NB4 (cell line): ENCODE data around the gene HRG.

ENCODE experiments used
- DNase-seq: peaks from one replicate; pipeline ENCODE4 v3.0.0; 2010; ENCODE audit warnings: low read depth
- H3K4me3 ChIP-seq: one replicate; pipeline ENCODE4 v1.5.1; 2011; ENCODE audit warnings: mild to moderate bottlenecking, low read depth, low read length, moderate library complexity
- CTCF ChIP-seq: IDR thresholded peaks from one replicate; pipeline ENCODE4 v1.5.1; 2012; ENCODE audit warnings: low read depth, low read length
- MAX ChIP-seq: IDR thresholded peaks from 2 replicates; pipeline ENCODE4 v1.6.1; 2011; ENCODE audit warnings: low read depth, low read length
- MYC ChIP-seq: IDR thresholded peaks from 2 replicates; pipeline ENCODE4 v1.6.1; 2011; ENCODE audit warnings: low read depth, low read length
- POLR2A ChIP-seq: IDR thresholded peaks from 2 replicates; pipeline ENCODE4 v1.6.1; 2011; ENCODE audit warnings: mild to moderate bottlenecking; ENCODE audit not compliant: insufficient read length; ENCODE audit errors: extremely low read depth

HRG gene

GRCh38 chr3:186640473-186640818 is 25.4 kb upstream of the HRG start:
- no peak for DNase-seq
- TF ChIP-seq POLR2A (no peak), MAX (no peak)
- no peak overlapping the region for H3K4me3 ChIP-seq

DNA sequence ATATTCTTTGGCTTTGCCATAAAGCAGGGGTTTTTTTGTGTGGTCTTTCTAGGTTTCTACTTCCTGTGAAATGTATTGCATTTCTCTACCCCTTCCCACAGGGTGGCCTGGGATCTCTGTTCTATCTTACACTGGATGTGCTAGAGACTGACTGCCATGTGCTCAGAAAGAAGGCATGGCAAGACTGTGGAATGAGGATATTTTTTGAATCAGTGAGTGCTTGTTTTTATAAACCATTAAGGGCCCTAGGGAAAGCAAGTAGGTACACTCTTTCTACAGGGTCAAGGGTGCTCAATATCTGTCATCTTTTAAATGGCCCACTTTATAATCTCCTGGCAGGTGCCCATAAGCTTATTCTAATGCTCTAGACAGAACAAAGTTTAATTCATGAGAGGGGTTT is 24.9 kb upstream of the HRG start:
- no peak overlapping the region for H3K4me3 ChIP-seq
- TF ChIP-seq CTCF (no peak), MYC (no peak), MAX (no peak), POLR2A (no peak)
- no peak for DNase-seq

DNA sequence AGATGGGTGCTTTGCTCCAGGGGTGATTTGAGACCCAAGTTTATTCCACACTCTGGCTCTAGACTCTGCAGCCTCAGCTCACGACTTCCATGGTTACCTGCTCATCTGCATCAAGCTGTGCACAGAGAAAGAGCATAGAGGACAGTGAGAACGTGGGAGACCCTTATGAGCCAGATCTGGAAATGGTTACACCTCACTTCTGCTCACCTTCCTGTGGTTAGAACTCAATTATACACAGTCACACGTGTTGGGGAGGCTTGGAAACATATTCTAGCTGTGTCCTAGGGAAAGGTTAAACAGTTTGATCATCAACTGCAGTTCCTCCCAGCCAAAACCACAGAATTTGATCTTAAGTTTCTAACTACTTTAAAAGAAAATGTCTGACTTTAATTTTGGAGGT is 23.8 kb upstream of the HRG start:
- DNase-seq, result no peak
- H3K4me3 ChIP-seq, result no peak overlapping the region
- TF ChIP-seq MYC, result no peak
- no peak for TF ChIP-seq CTCF
- no peak for TF ChIP-seq POLR2A
- no peak for TF ChIP-seq MAX

GRCh38 chr3:186643493-186643892 is 22.3 kb upstream of the HRG start:
- DNase-seq, result no peak
- no peak overlapping the region for H3K4me3 ChIP-seq
- TF ChIP-seq MAX, result no peak
- TF ChIP-seq MYC, result no peak
- no peak for TF ChIP-seq CTCF
- TF ChIP-seq POLR2A, result no peak

DNA sequence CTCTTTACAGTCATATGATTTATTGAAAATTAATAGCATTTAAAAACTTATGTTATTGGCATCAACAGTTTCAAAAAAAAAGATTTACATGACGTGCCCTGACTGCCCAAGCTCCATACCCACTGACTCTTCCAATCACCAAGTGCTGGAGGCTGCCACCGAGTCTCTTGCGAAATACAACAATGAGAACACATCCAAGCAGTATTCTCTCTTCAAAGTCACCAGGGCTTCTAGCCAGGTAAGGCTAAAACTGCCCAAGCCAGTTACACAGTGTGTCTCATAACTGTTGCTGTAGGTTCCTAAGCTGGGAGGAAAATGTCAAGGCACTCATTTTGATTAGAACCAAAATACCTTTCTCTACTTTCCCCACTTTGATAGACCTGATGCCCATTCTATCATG is 21.1 kb upstream of the HRG start:
- DNase-seq, result no peak
- no peak for TF ChIP-seq POLR2A
- TF ChIP-seq MAX, result no peak
- TF ChIP-seq CTCF, result no peak
- TF ChIP-seq MYC, result no peak
- H3K4me3 ChIP-seq, result no peak overlapping the region

- TF ChIP-seq POLR2A (no peak), MYC (no peak), MAX (no peak), CTCF (no peak)
- DNase-seq, result no peak
Observed at GRCh38 chr3:186646106-186646505, 19.7 kb upstream of the HRG start.

More at GRCh38 chr3:186646106-186646505, 19.7 kb upstream of the HRG start:
- no peak overlapping the region for H3K4me3 ChIP-seq
